Nephron progenitor cell (in vitro differentiated cells): ENCODE measurements around the gene EMID1.

Source experiments
- DNase-seq: peaks from one replicate; pipeline ENCODE4 v3.0.0; 2021
- H3K27ac Mint-ChIP-seq: 2 replicates; pipeline ENCODE4 v1.8.0; 2021; ENCODE audit warnings: mild to moderate bottlenecking, moderate library complexity, mixed read lengths
- H3K27me3 Mint-ChIP-seq: 2 replicates; pipeline ENCODE4 v1.8.0; 2021; ENCODE audit warnings: mild to moderate bottlenecking, low read depth, mixed read lengths; ENCODE audit not compliant: poor library complexity
- H3K36me3 Mint-ChIP-seq: 2 replicates; pipeline ENCODE4 v1.8.0; 2021; ENCODE audit warnings: low read depth, mixed read lengths
- H3K4me1 Mint-ChIP-seq: 2 replicates; pipeline ENCODE4 v1.8.0; 2021; ENCODE audit warnings: mixed read lengths
- H3K4me3 Mint-ChIP-seq: 2 replicates; pipeline ENCODE4 v1.8.0; 2021; ENCODE audit warnings: mild to moderate bottlenecking, moderate library complexity, mixed read lengths
- H3K9me3 Mint-ChIP-seq: 2 replicates; pipeline ENCODE4 v1.8.0; 2021; ENCODE audit warnings: mild to moderate bottlenecking, moderate library complexity, mixed read lengths
- CTCF ChIP-seq: fragments of 200-600 bp; sonication (generic); IDR thresholded peaks from 2 replicates; pipeline ENCODE4 v1.5.0; 2021; ENCODE audit warnings: antibody characterized with exemption

Gene EMID1

GRCh38 chr22:29272624-29273023 is 66.9 kb downstream of the EMID1 start:
- TF ChIP-seq CTCF = no peak
- no peak overlapping the region for H3K4me3 Mint-ChIP-seq
- H3K9me3 Mint-ChIP-seq = no peaks in the 10 kb centered on the region
- no peak for DNase-seq
- H3K4me1 Mint-ChIP-seq = peaks cover 71% of the 10 kb centered on the region
- H3K36me3 Mint-ChIP-seq = peaks cover 79% of the 10 kb centered on the region
- no peak overlapping the region for H3K27ac Mint-ChIP-seq
- peaks cover 5% of the 10 kb centered on the region for H3K27me3 Mint-ChIP-seq

GRCh38 chr22:29275167-29275566 is 69.5 kb downstream of the EMID1 start:
- no peaks in the 10 kb centered on the region for H3K9me3 Mint-ChIP-seq
- no peak for TF ChIP-seq CTCF
- H3K4me3 Mint-ChIP-seq = no peak overlapping the region
- H3K4me1 Mint-ChIP-seq = peaks cover 52% of the 10 kb centered on the region
- no peaks in the 10 kb centered on the region for H3K27me3 Mint-ChIP-seq
- peaks cover 95% of the 10 kb centered on the region for H3K36me3 Mint-ChIP-seq
- DNase-seq = no peak
- no peak overlapping the region for H3K27ac Mint-ChIP-seq

- H3K27me3 Mint-ChIP-seq = no peaks in the 10 kb centered on the region
- H3K4me1 Mint-ChIP-seq = peaks cover 44% of the 10 kb centered on the region
- H3K27ac Mint-ChIP-seq = peak overlapping the region; percentile 55
- H3K9me3 Mint-ChIP-seq = no peaks in the 10 kb centered on the region
- no peak overlapping the region for H3K4me3 Mint-ChIP-seq
- peaks cover 96% of the 10 kb centered on the region for H3K36me3 Mint-ChIP-seq
- no peak for TF ChIP-seq CTCF
- DNase-seq = no peak
Measured at GRCh38 chr22:29275819-29276565, 70.3 kb downstream of the EMID1 start.

- no peaks in the 10 kb centered on the region for H3K27me3 Mint-ChIP-seq
- no peak overlapping the region for H3K4me3 Mint-ChIP-seq
- H3K27ac Mint-ChIP-seq = peak overlapping the region; percentile 52
- H3K36me3 Mint-ChIP-seq = peaks cover 100% of the 10 kb centered on the region
- TF ChIP-seq CTCF = no peak
- H3K4me1 Mint-ChIP-seq = peaks cover 25% of the 10 kb centered on the region
- no peaks in the 10 kb centered on the region for H3K9me3 Mint-ChIP-seq
- DNase-seq = no peak
Measured at GRCh38 chr22:29277927-29278326, 72.2 kb downstream of the EMID1 start.

- TF ChIP-seq CTCF = no peak
- no peak for DNase-seq
- H3K4me3 Mint-ChIP-seq = no peak overlapping the region
- no peaks in the 10 kb centered on the region for H3K4me1 Mint-ChIP-seq
- peak overlapping the region; percentile 74 for H3K27ac Mint-ChIP-seq
- H3K9me3 Mint-ChIP-seq = no peaks in the 10 kb centered on the region
- H3K36me3 Mint-ChIP-seq = peaks cover 94% of the 10 kb centered on the region
- H3K27me3 Mint-ChIP-seq = no peaks in the 10 kb centered on the region
Measured at GRCh38 chr22:29284196-29284595, 78.5 kb downstream of the EMID1 start.

GRCh38 chr22:29288837-29289236 is 83.1 kb downstream of the EMID1 start:
- no peaks in the 10 kb centered on the region for H3K9me3 Mint-ChIP-seq
- H3K36me3 Mint-ChIP-seq = peaks cover 92% of the 10 kb centered on the region
- no peak overlapping the region for H3K4me3 Mint-ChIP-seq
- no peak for DNase-seq
- TF ChIP-seq CTCF = no peak
- no peaks in the 10 kb centered on the region for H3K4me1 Mint-ChIP-seq
- no peak overlapping the region for H3K27ac Mint-ChIP-seq
- H3K27me3 Mint-ChIP-seq = no peaks in the 10 kb centered on the region
